Activated T-cell treated with anti-CD3 and anti-CD28 coated beads, Interleukin-2, amount 50 U/mL, for 24 hours (primary cell): ENCODE data around the gene NTN1.

Experiments
- DNase-seq: peaks from one replicate; pipeline ENCODE4 v3.0.0-alpha.2; 2020
- H3K27ac Mint-ChIP-seq: 2 replicates; pipeline ENCODE4 v1.8.0; 2020; ENCODE audit warnings: mild to moderate bottlenecking, mixed read lengths
- H3K27me3 Mint-ChIP-seq: 2 replicates; pipeline ENCODE4 v1.8.0; 2020; ENCODE audit warnings: mixed read lengths
- H3K36me3 Mint-ChIP-seq: 2 replicates; pipeline ENCODE4 v1.8.0; 2020; ENCODE audit warnings: low read depth, mixed read lengths
- H3K4me1 Mint-ChIP-seq: 2 replicates; pipeline ENCODE4 v1.8.0; 2020; ENCODE audit warnings: low read depth, mixed read lengths
- H3K4me3 Mint-ChIP-seq: 2 replicates; pipeline ENCODE4 v1.8.0; 2020; ENCODE audit warnings: mild to moderate bottlenecking, moderate library complexity, mixed read lengths
- H3K9me3 Mint-ChIP-seq: 2 replicates; pipeline ENCODE4 v1.8.0; 2020; ENCODE audit warnings: mixed read lengths

Gene NTN1

DNA sequence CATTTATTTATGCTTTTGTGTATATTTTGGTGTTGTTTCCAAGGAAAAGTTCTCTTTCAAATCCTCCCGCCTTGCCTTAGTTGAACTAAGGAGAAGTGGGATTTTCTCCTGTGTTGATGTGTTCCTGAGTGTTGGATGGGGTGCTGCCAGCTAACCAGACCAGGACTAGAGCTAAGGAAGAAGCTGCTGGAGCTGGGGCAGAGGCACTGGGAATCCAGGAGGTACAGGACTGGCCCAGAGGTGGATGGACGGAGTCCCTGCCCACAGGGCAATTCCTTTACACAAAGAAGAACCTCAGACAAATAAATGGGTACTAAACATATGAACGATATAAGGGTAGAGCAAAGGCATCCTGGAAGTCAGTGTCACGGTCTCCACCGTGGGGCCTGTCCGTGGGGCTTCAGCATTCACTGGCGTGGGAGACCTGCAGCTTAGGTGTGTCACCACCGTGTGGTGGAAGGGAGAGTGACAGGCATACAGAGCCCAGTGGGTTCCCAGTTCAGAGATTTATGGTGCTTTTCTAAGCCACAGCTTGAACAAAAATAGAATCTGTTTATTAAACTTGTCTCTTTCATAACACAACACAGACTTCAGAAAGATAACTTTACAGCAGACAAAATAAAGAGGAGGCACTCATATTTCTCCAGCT, 270.7 kb downstream of the NTN1 start:
- DNase-seq: peak; percentile 65

DNA sequence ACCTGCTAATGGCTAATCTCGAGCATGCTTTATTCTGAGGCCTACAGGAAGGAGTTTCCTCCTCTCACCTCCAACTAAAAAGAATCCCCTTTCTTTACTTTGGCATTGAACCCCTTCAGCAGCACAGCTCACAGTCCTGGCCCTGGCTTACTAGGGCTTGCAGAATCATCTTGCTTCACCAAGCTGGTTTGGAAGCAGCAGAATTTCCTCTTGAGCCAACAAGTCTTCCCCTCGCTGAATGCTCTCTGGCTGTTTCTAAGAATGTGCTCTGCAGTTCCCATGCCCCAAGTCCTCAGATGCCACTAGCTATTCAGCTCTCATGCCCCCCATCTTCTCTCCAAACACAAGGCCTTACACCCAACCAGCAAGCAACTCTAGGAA, 271.2 kb downstream of the NTN1 start:
- H3K4me3 Mint-ChIP-seq: no peak overlapping the region
- peaks cover 46% of the 10 kb centered on the region for H3K4me1 Mint-ChIP-seq
- no peaks in the 10 kb centered on the region for H3K27me3 Mint-ChIP-seq
- no peak for DNase-seq
- no peak overlapping the region for H3K27ac Mint-ChIP-seq
- no peaks in the 10 kb centered on the region for H3K9me3 Mint-ChIP-seq
- no peaks in the 10 kb centered on the region for H3K36me3 Mint-ChIP-seq

More for the DNA sequence above, 270.7 kb downstream of the NTN1 start:
- Mint-ChIP-seq H3K4me1 (peaks cover 49% of the 10 kb centered on the region), H3K27me3 (no peaks in the 10 kb centered on the region), H3K9me3 (no peaks in the 10 kb centered on the region), H3K27ac (peak overlapping the region; percentile 66), H3K4me3 (no peak overlapping the region), H3K36me3 (no peaks in the 10 kb centered on the region)
